ENCODE measurements around the gene TRIM68.

The TRIM68 gene

DNA sequence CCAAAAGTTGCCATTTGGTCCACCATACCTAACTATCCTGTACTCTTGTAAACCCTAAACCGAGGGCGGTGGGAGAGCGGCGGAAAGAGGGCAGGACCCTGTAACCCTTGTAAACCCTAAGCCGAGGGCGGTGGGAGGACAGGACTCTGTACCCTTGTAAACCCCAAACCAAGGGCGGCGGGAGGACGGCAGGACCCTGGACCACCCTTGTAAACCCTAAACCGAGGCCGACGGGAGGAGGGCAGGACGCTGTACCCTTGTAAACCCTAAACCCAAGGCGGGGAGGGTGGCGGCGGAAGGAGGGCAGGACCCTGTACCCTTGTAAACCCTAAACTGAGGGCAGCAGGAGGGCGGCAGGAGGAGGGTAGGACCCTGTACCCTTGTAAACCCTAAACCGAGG lies 39.0 kb downstream of the TRIM68 start:
- Histone ChIP-seq H2BK5ac (ENCODE audit: low read length) (no peak overlapping the region), H3K4ac (ENCODE audit: low read length) (no peak overlapping the region), H3K79me1 (ENCODE audit: low read depth, low read length) (no peaks in the 10 kb centered on the region), H3K36me3 (replicated peaks in 1 of 2; ENCODE audit: control insufficient read depth in 2 of 2, insufficient read depth in 2 of 2, low read length in 2 of 2) (no peaks in the 10 kb centered on the region), H3K14ac (ENCODE audit: low read length) (no peak overlapping the region), H3K27me3 (ENCODE audit: control insufficient read depth in 3 of 3, insufficient read depth in 3 of 3, low read depth in 1 of 3, low read length in 3 of 3) (peaks cover 0 to 10% (median 0%) of the 10 kb centered on the region in 3 experiments), H2AFZ (ENCODE audit: low read length) (no peak overlapping the region), H4K91ac (ENCODE audit: low read depth, low read length, poor library complexity) (no peak overlapping the region), H2BK120ac (ENCODE audit: low read depth, low read length) (no peak overlapping the region), H2BK12ac (ENCODE audit: low read length) (no peak overlapping the region), H3K4me2 (ENCODE audit: insufficient read depth, low read length, poor library complexity, severe bottlenecking) (no peak overlapping the region), H3K18ac (ENCODE audit: low read length) (no peak overlapping the region), H2BK15ac (ENCODE audit: low read length) (no peak overlapping the region), H3K9ac (ENCODE audit: low read depth, low read length, poor library complexity) (no peak overlapping the region), H3K4me1 (ENCODE audit: control insufficient read depth in 2 of 2, insufficient read depth in 1 of 2, low read depth in 1 of 2, low read length in 2 of 2) (no peaks in the 10 kb centered on the region), H3K23ac (ENCODE audit: low read depth, low read length, poor library complexity) (no peak overlapping the region), H3K4me3 (ENCODE audit: low read length in 2 of 2) (peak overlapping the region in 1 of 2 donors; percentile 38), H3K9me3 (replicated peaks in 1 of 2; ENCODE audit: control insufficient read depth in 2 of 2, insufficient read depth in 1 of 2, low read depth in 1 of 2, low read length in 2 of 2) (peaks cover 0 to 3% of the 10 kb centered on the region in 2 donors), H2AK5ac (ENCODE audit: low read depth, low read length) (no peak overlapping the region), H4K8ac (ENCODE audit: low read depth, low read length) (no peak overlapping the region), H3K27ac (replicated peaks; ENCODE audit: low read length) (no peak overlapping the region)
- no CpG with 5 or more reads among the region's 18 CpGs for WGBS, 2 donors (ENCODE audit: extremely low coverage in 2 of 2, insufficient read length in 2 of 2, insufficient replicate concordance in 1 of 2)
- no peak for DNase-seq (ENCODE audit: low spot score)

DNA sequence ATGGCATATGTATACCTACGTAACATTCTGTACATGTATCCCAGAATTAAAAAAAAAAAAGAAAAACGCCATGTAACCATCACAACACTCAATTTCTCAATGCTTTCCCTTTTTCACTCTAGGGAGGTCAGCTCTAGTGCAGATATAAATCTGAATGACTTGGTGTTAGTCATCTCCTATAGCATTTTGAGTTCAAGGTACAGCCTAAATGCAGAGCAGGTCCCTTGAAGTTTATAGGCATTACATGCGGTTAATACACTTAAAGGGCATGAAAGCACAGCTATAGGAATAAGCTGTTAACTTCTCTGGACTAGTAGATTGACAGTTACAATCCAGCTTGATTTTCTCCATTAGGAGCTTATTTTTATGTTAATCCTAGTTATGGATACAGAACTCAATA lies 42.7 kb downstream of the TRIM68 start:
- H2BK5ac ChIP-seq (ENCODE audit: low read length) = no peak overlapping the region
- H3K14ac ChIP-seq (ENCODE audit: low read length) = no peak overlapping the region
- H3K18ac ChIP-seq (ENCODE audit: low read length) = no peak overlapping the region
- H2BK15ac ChIP-seq (ENCODE audit: low read length) = no peak overlapping the region
- H3K4me2 ChIP-seq (ENCODE audit: insufficient read depth, low read length, poor library complexity, severe bottlenecking) = no peak overlapping the region
- no peaks in the 10 kb centered on the region for H3K4me1 ChIP-seq (ENCODE audit: control insufficient read depth in 2 of 2, insufficient read depth in 1 of 2, low read depth in 1 of 2, low read length in 2 of 2)
- H3K36me3 ChIP-seq (replicated peaks in 1 of 2; ENCODE audit: control insufficient read depth in 2 of 2, insufficient read depth in 2 of 2, low read length in 2 of 2) = no peaks in the 10 kb centered on the region
- no peak overlapping the region for H2BK120ac ChIP-seq (ENCODE audit: low read depth, low read length)
- H2AFZ ChIP-seq (ENCODE audit: low read length) = no peak overlapping the region
- no peak overlapping the region for H2BK12ac ChIP-seq (ENCODE audit: low read length)
- no CpG with 5 or more reads among the region's 3 CpGs for WGBS, 2 donors (ENCODE audit: extremely low coverage in 2 of 2, insufficient read length in 2 of 2, insufficient replicate concordance in 1 of 2)
- no peak overlapping the region for H3K27ac ChIP-seq (replicated peaks; ENCODE audit: low read length)
- H4K91ac ChIP-seq (ENCODE audit: low read depth, low read length, poor library complexity) = no peak overlapping the region
- H3K79me1 ChIP-seq (ENCODE audit: low read depth, low read length) = no peaks in the 10 kb centered on the region
- H4K8ac ChIP-seq (ENCODE audit: low read depth, low read length) = no peak overlapping the region
- H3K4me3 ChIP-seq (ENCODE audit: low read length in 2 of 2) = no peak overlapping the region
- no peak overlapping the region for H3K4ac ChIP-seq (ENCODE audit: low read length)
- DNase-seq (ENCODE audit: low spot score) = no peak
- no peak overlapping the region for H3K23ac ChIP-seq (ENCODE audit: low read depth, low read length, poor library complexity)
- H3K9ac ChIP-seq (ENCODE audit: low read depth, low read length, poor library complexity) = no peak overlapping the region
- H2AK5ac ChIP-seq (ENCODE audit: low read depth, low read length) = no peak overlapping the region
- peaks cover 0 to 5% (median 0%) of the 10 kb centered on the region in 3 experiments for H3K27me3 ChIP-seq (ENCODE audit: control insufficient read depth in 3 of 3, insufficient read depth in 3 of 3, low read depth in 1 of 3, low read length in 3 of 3)
- H3K9me3 ChIP-seq (replicated peaks in 1 of 2; ENCODE audit: control insufficient read depth in 2 of 2, insufficient read depth in 1 of 2, low read depth in 1 of 2, low read length in 2 of 2) = peaks cover 0 to 3% of the 10 kb centered on the region in 2 donors

DNA sequence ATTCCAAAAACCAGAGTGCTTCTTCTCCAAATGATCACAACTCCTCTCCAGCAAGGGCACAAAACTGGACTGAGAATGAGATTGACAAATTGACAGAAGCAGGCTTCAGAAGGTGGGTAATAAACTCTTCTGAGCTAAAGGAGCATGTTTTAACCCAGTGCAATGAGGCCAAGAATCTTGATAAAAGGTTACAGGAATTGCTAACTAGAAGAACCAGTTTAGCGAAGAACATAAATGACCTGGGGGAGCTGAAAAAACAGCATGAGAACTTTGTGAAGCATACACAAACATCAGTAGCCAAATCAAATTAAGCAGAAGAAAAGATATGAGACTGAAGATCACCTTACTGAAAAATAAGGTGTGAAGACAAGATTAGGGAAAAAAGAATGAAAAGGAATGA lies 47.6 kb downstream of the TRIM68 start:
- Histone ChIP-seq H4K91ac (ENCODE audit: low read depth, low read length, poor library complexity) (no peak overlapping the region), H2BK15ac (ENCODE audit: low read length) (no peak overlapping the region), H3K27me3 (ENCODE audit: control insufficient read depth in 3 of 3, insufficient read depth in 3 of 3, low read depth in 1 of 3, low read length in 3 of 3) (no peaks in the 10 kb centered on the region), H3K9ac (ENCODE audit: low read depth, low read length, poor library complexity) (no peak overlapping the region), H4K8ac (ENCODE audit: low read depth, low read length) (no peak overlapping the region), H3K4me3 (ENCODE audit: low read length in 2 of 2) (no peak overlapping the region), H3K4me1 (ENCODE audit: control insufficient read depth in 2 of 2, insufficient read depth in 1 of 2, low read depth in 1 of 2, low read length in 2 of 2) (no peaks in the 10 kb centered on the region), H3K27ac (replicated peaks; ENCODE audit: low read length) (no peak overlapping the region), H2BK12ac (ENCODE audit: low read length) (no peak overlapping the region), H2BK5ac (ENCODE audit: low read length) (no peak overlapping the region), H3K4ac (ENCODE audit: low read length) (no peak overlapping the region), H3K4me2 (ENCODE audit: insufficient read depth, low read length, poor library complexity, severe bottlenecking) (no peak overlapping the region), H2BK120ac (ENCODE audit: low read depth, low read length) (no peak overlapping the region), H3K9me3 (replicated peaks in 1 of 2; ENCODE audit: control insufficient read depth in 2 of 2, insufficient read depth in 1 of 2, low read depth in 1 of 2, low read length in 2 of 2) (no peaks in the 10 kb centered on the region), H2AFZ (ENCODE audit: low read length) (no peak overlapping the region), H3K14ac (ENCODE audit: low read length) (no peak overlapping the region), H2AK5ac (ENCODE audit: low read depth, low read length) (no peak overlapping the region), H3K18ac (ENCODE audit: low read length) (no peak overlapping the region), H3K23ac (ENCODE audit: low read depth, low read length, poor library complexity) (no peak overlapping the region), H3K79me1 (ENCODE audit: low read depth, low read length) (no peaks in the 10 kb centered on the region), H3K36me3 (replicated peaks in 1 of 2; ENCODE audit: control insufficient read depth in 2 of 2, insufficient read depth in 2 of 2, low read length in 2 of 2) (no peaks in the 10 kb centered on the region)
- no peak for DNase-seq (ENCODE audit: low spot score)
- no CpG with 5 or more reads among the region's 1 CpG for WGBS, 2 donors (ENCODE audit: extremely low coverage in 2 of 2, insufficient read length in 2 of 2, insufficient replicate concordance in 1 of 2)

DNA sequence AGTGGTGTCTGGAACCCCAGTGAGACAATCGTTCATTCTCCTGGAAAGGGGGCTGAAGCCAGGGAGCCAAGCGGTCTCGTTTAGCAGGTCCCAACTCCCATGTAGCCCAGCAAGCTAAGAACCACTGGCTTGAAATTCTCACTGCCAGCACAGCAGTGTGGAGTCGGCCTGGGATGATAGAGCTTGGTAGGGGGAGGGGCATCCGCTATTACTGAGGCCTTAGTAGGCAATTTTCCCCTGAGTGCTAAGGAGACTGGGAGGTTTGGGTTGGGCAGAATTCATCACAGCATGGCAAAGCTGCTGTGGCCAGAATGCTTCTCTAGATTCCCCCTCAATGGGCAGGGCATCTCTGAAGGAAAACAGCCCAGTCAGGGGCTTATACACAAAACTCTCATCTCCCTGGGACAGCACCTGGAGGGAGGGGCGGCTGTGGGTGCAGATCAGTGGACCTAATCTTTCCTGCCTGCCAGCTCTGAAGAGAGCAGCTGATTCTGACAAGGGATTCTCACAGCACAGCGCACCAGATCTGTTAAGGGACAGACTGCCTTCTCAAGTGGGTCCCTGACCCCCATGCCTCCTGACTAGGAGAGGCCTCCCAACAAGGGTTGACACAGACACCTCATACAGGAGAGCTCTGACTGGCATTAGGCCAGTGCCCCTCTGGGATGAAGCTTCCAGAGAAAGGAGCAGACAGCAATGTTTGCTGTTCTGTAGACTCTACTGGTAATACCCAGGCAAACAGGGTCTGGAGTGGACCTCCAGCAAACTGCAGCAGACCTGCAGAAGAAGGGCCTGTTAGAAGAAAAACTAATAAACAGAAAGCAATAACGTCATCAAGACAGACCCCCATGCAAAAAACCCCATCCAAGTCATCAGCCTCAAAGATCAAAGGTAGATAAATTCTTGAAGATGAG lies 48.2 kb downstream of the TRIM68 start:
- Histone ChIP-seq H2BK5ac (ENCODE audit: low read length) (no peak overlapping the region), H3K4ac (ENCODE audit: low read length) (no peak overlapping the region), H3K4me3 (ENCODE audit: low read length in 2 of 2) (no peak overlapping the region), H3K18ac (ENCODE audit: low read length) (no peak overlapping the region), H3K23ac (ENCODE audit: low read depth, low read length, poor library complexity) (no peak overlapping the region), H2AK5ac (ENCODE audit: low read depth, low read length) (no peak overlapping the region), H4K8ac (ENCODE audit: low read depth, low read length) (no peak overlapping the region), H2BK120ac (ENCODE audit: low read depth, low read length) (no peak overlapping the region), H4K91ac (ENCODE audit: low read depth, low read length, poor library complexity) (no peak overlapping the region), H3K27ac (replicated peaks; ENCODE audit: low read length) (no peak overlapping the region), H2BK15ac (ENCODE audit: low read length) (no peak overlapping the region), H3K36me3 (replicated peaks in 1 of 2; ENCODE audit: control insufficient read depth in 2 of 2, insufficient read depth in 2 of 2, low read length in 2 of 2) (no peaks in the 10 kb centered on the region), H3K9ac (ENCODE audit: low read depth, low read length, poor library complexity) (no peak overlapping the region), H3K27me3 (ENCODE audit: control insufficient read depth in 3 of 3, insufficient read depth in 3 of 3, low read depth in 1 of 3, low read length in 3 of 3) (no peaks in the 10 kb centered on the region), H2AFZ (ENCODE audit: low read length) (no peak overlapping the region), H3K4me2 (ENCODE audit: insufficient read depth, low read length, poor library complexity, severe bottlenecking) (no peak overlapping the region), H3K4me1 (ENCODE audit: control insufficient read depth in 2 of 2, insufficient read depth in 1 of 2, low read depth in 1 of 2, low read length in 2 of 2) (no peaks in the 10 kb centered on the region), H3K9me3 (replicated peaks in 1 of 2; ENCODE audit: control insufficient read depth in 2 of 2, insufficient read depth in 1 of 2, low read depth in 1 of 2, low read length in 2 of 2) (no peaks in the 10 kb centered on the region), H3K79me1 (ENCODE audit: low read depth, low read length) (no peaks in the 10 kb centered on the region), H2BK12ac (ENCODE audit: low read length) (no peak overlapping the region), H3K14ac (ENCODE audit: low read length) (no peak overlapping the region)
- no peak for DNase-seq (ENCODE audit: low spot score)
- no CpG with 5 or more reads among the region's 8 CpGs for WGBS, 2 donors (ENCODE audit: extremely low coverage in 2 of 2, insufficient read length in 2 of 2, insufficient replicate concordance in 1 of 2)
